ENCODE results near the gene TNPO1. TPM values are rescaled to one million over a fixed set of nuclear protein-coding genes. Genes with fewer than 3 reads are reported as not detected.
A peak's percentile ranks its signal among the peaks of the same experiment; 100 is the strongest.

TNPO1 gene
- total RNA-seq (100 to 1,000 TPM; 134 to 137 TPM), polyA plus RNA-seq (49.7 TPM)

- Mint-ChIP-seq H3K36me3 (peaks cover 0 to 6% (median 0%) of the 10 kb centered on the region in 3 donors), H3K4me1 (peaks cover 16 to 27% (median 27%) of the 10 kb centered on the region in 3 donors), H3K27ac (peak within 1 kb of the TSS; percentile 88 to 98 (median 93)), H3K9me3 (no peaks in the 10 kb centered on the region), H3K4me3 (peak within 1 kb of the TSS; percentile 88 to 95 (median 93)), H3K27me3 (peaks cover 11 to 21% of the 10 kb centered on the region in 2 donors)
- ChIA-PET CTCF (interaction anchor here (0.8 to 3.3 kb wide), 6 partner anchors 14 to 635 kb away, joined by 3 to 22 read pairs (median 4); partner anchors contain the start of gene FCHO2), POLR2A (interaction anchor here (1.4 kb wide), 1 partner anchor 31 kb away, joined by 5 read pairs; no protein-coding TSS in a partner anchor)
- peaks cover 17% of the 10 kb centered on the region for H3K4me1 ChIP-seq (ENCODE audit: insufficient read depth, low read length)
- peak; percentile 77 to 91 (median 86) for DNase-seq
- peak within 1 kb of the TSS; percentile 74 for H3K4me3 ChIP-seq (ENCODE audit: low read length)
- no peaks in the 10 kb centered on the region for H3K36me3 ChIP-seq (ENCODE audit: insufficient read depth, low read length)
- H3K9me3 ChIP-seq (ENCODE audit: low read length), result no peaks in the 10 kb centered on the region
- peaks cover 5% of the 10 kb centered on the region for H3K27me3 ChIP-seq (ENCODE audit: insufficient read depth, low read length, poor library complexity, severe bottlenecking)
- H3K27ac ChIP-seq (ENCODE audit: low read depth, low read length), result peak within 1 kb of the TSS; percentile 81
These were observed at the start of gene TNPO1 for GRCh38 chr5:72816284-72817075. TNPO1 (plus strand) TSS chr5:72816661; CDS start chr5:72816738, 77 bp downstream.

GRCh38 chr5:72767289-72768010, 49.0 kb upstream of the TNPO1 start:
- Histone ChIP-seq H3K4me3 (ENCODE audit: low read length) (no peak overlapping the region), H3K4me1 (ENCODE audit: insufficient read depth, low read length) (no peaks in the 10 kb centered on the region), H3K9me3 (ENCODE audit: low read length) (no peaks in the 10 kb centered on the region), H3K36me3 (ENCODE audit: insufficient read depth, low read length) (no peaks in the 10 kb centered on the region), H3K27me3 (ENCODE audit: insufficient read depth, low read length, poor library complexity, severe bottlenecking) (no peaks in the 10 kb centered on the region), H3K27ac (ENCODE audit: low read depth, low read length) (no peak overlapping the region)
- POLR2A ChIA-PET, result no interaction called here
- H3K9me3 Mint-ChIP-seq, result peaks cover 0 to 4% (median 0%) of the 10 kb centered on the region in 5 donors
- CTCF ChIA-PET, result interaction anchor here (1.1 kb wide), 1 partner anchor 9 kb away, joined by 3 read pairs; no protein-coding TSS in a partner anchor
- no peak for DNase-seq
- no peak overlapping the region for H3K4me3 Mint-ChIP-seq
- no peaks in the 10 kb centered on the region for H3K36me3 Mint-ChIP-seq
- H3K27me3 Mint-ChIP-seq, result peaks cover 6 to 24% of the 10 kb centered on the region in 2 donors
- no peak overlapping the region for H3K27ac Mint-ChIP-seq
- H3K4me1 Mint-ChIP-seq, result no peaks in the 10 kb centered on the region

GRCh38 chr5:72770266-72770665, 46.2 kb upstream of the TNPO1 start:
- Mint-ChIP-seq H3K27me3 (peaks cover 4 to 10% of the 10 kb centered on the region in 2 donors), H3K4me1 (no peaks in the 10 kb centered on the region), H3K36me3 (no peaks in the 10 kb centered on the region), H3K27ac (no peak overlapping the region), H3K9me3 (peaks cover 0 to 4% (median 0%) of the 10 kb centered on the region in 5 donors), H3K4me3 (no peak overlapping the region)
- H3K36me3 ChIP-seq (ENCODE audit: insufficient read depth, low read length), result no peaks in the 10 kb centered on the region
- no peak for DNase-seq
- ChIA-PET POLR2A (no interaction called here), CTCF (no interaction called here)
- H3K27ac ChIP-seq (ENCODE audit: low read depth, low read length), result no peak overlapping the region
- H3K4me3 ChIP-seq (ENCODE audit: low read length), result no peak overlapping the region
- no peaks in the 10 kb centered on the region for H3K27me3 ChIP-seq (ENCODE audit: insufficient read depth, low read length, poor library complexity, severe bottlenecking)
- no peaks in the 10 kb centered on the region for H3K4me1 ChIP-seq (ENCODE audit: insufficient read depth, low read length)
- no peaks in the 10 kb centered on the region for H3K9me3 ChIP-seq (ENCODE audit: low read length)

- Mint-ChIP-seq H3K9me3 (peaks cover 26 to 43% (median 32%) of the 10 kb centered on the region in 5 donors), H3K4me1 (no peaks in the 10 kb centered on the region), H3K4me3 (no peak overlapping the region), H3K27me3 (peaks cover 7 to 28% of the 10 kb centered on the region in 2 donors), H3K27ac (no peak overlapping the region), H3K36me3 (peaks cover 0 to 3% (median 0%) of the 10 kb centered on the region in 3 donors)
- DNase-seq, result no peak
- H3K27me3 ChIP-seq (ENCODE audit: insufficient read depth, low read length, poor library complexity, severe bottlenecking), result no peaks in the 10 kb centered on the region
- CTCF ChIA-PET, result no interaction called here
- POLR2A ChIA-PET, result no interaction called here
- H3K4me1 ChIP-seq (ENCODE audit: insufficient read depth, low read length), result no peaks in the 10 kb centered on the region
- H3K27ac ChIP-seq (ENCODE audit: low read depth, low read length), result no peak overlapping the region
- H3K4me3 ChIP-seq (ENCODE audit: low read length), result no peak overlapping the region
- H3K9me3 ChIP-seq (ENCODE audit: low read length), result no peaks in the 10 kb centered on the region
- no peaks in the 10 kb centered on the region for H3K36me3 ChIP-seq (ENCODE audit: insufficient read depth, low read length)
These were observed 39.8 kb upstream of the TNPO1 start for GRCh38 chr5:72776684-72777083.

DNA sequence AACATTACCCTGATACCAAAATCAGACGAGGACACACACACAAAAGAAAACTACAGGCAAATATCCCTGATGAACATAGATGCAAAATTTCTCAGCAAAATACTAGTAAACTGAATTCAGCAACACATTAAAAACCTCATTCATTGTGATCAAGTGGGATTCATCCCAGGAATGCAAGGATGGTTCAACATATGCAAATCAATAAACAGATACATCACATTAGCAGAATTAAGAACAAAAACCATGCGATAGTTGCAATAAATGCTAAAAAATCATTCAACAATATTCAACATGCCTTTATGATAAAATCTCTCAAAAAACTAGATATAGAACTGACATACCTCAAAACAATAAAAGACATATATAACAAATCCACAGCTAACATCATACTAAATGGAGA, 36.9 kb upstream of the TNPO1 start:
- Mint-ChIP-seq H3K4me3 (no peak overlapping the region), H3K36me3 (peaks cover 0 to 3% (median 0%) of the 10 kb centered on the region in 3 donors), H3K9me3 (peaks cover 26 to 43% (median 32%) of the 10 kb centered on the region in 5 donors), H3K27ac (no peak overlapping the region), H3K4me1 (no peaks in the 10 kb centered on the region), H3K27me3 (peaks cover 5 to 28% of the 10 kb centered on the region in 2 donors)
- ChIA-PET CTCF (no interaction called here), POLR2A (no interaction called here)
- no peak overlapping the region for H3K4me3 ChIP-seq (ENCODE audit: low read length)
- no peaks in the 10 kb centered on the region for H3K4me1 ChIP-seq (ENCODE audit: insufficient read depth, low read length)
- H3K9me3 ChIP-seq (ENCODE audit: low read length), result no peaks in the 10 kb centered on the region
- no peaks in the 10 kb centered on the region for H3K27me3 ChIP-seq (ENCODE audit: insufficient read depth, low read length, poor library complexity, severe bottlenecking)
- no peaks in the 10 kb centered on the region for H3K36me3 ChIP-seq (ENCODE audit: insufficient read depth, low read length)
- no peak overlapping the region for H3K27ac ChIP-seq (ENCODE audit: low read depth, low read length)
- DNase-seq, result no peak

GRCh38 chr5:72783354-72783753, 33.1 kb upstream of the TNPO1 start:
- H3K4me3 Mint-ChIP-seq, result no peak overlapping the region
- POLR2A ChIA-PET, result no interaction called here
- H3K27ac ChIP-seq (ENCODE audit: low read depth, low read length), result no peak overlapping the region
- H3K36me3 Mint-ChIP-seq, result no peaks in the 10 kb centered on the region
- no peak for DNase-seq
- peaks cover 12 to 20% (median 18%) of the 10 kb centered on the region in 5 donors for H3K9me3 Mint-ChIP-seq
- H3K9me3 ChIP-seq (ENCODE audit: low read length), result no peaks in the 10 kb centered on the region
- no peaks in the 10 kb centered on the region for H3K27me3 ChIP-seq (ENCODE audit: insufficient read depth, low read length, poor library complexity, severe bottlenecking)
- H3K27me3 Mint-ChIP-seq, result peaks cover 7 to 21% of the 10 kb centered on the region in 2 donors
- H3K27ac Mint-ChIP-seq, result no peak overlapping the region
- CTCF ChIA-PET, result no interaction called here
- no peaks in the 10 kb centered on the region for H3K4me1 ChIP-seq (ENCODE audit: insufficient read depth, low read length)
- no peaks in the 10 kb centered on the region for H3K36me3 ChIP-seq (ENCODE audit: insufficient read depth, low read length)
- H3K4me3 ChIP-seq (ENCODE audit: low read length), result no peak overlapping the region
- no peaks in the 10 kb centered on the region for H3K4me1 Mint-ChIP-seq

DNA sequence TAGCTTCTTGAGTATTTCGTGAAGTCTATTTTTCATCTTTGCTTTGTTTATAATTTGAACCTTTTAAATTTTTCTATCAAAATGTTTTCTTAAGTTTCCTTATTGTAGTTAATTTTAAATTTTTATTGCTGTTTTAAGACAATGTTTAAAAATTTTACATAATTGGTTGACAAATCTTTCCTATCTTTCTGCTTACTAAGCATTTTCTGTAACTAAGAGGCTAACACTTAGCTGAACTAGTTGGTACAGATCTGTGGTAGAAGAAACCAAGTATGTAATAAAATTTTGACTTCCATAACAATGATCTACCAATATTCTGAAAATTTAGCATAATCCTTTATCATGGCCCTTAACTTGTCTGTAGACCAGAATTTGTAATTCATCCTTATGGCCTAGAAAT, 32.3 kb upstream of the TNPO1 start:
- H3K27me3 Mint-ChIP-seq, result peaks cover 7 to 24% of the 10 kb centered on the region in 2 donors
- Histone ChIP-seq H3K27me3 (ENCODE audit: insufficient read depth, low read length, poor library complexity, severe bottlenecking) (no peaks in the 10 kb centered on the region), H3K4me1 (ENCODE audit: insufficient read depth, low read length) (no peaks in the 10 kb centered on the region), H3K36me3 (ENCODE audit: insufficient read depth, low read length) (no peaks in the 10 kb centered on the region), H3K4me3 (ENCODE audit: low read length) (no peak overlapping the region), H3K9me3 (ENCODE audit: low read length) (no peaks in the 10 kb centered on the region), H3K27ac (ENCODE audit: low read depth, low read length) (no peak overlapping the region)
- ChIA-PET CTCF (no interaction called here), POLR2A (no interaction called here)
- H3K9me3 Mint-ChIP-seq, result peaks cover 6 to 16% (median 13%) of the 10 kb centered on the region in 5 donors
- H3K4me1 Mint-ChIP-seq, result no peaks in the 10 kb centered on the region
- no peak for DNase-seq
- H3K27ac Mint-ChIP-seq, result no peak overlapping the region
- no peak overlapping the region for H3K4me3 Mint-ChIP-seq
- no peaks in the 10 kb centered on the region for H3K36me3 Mint-ChIP-seq

DNA sequence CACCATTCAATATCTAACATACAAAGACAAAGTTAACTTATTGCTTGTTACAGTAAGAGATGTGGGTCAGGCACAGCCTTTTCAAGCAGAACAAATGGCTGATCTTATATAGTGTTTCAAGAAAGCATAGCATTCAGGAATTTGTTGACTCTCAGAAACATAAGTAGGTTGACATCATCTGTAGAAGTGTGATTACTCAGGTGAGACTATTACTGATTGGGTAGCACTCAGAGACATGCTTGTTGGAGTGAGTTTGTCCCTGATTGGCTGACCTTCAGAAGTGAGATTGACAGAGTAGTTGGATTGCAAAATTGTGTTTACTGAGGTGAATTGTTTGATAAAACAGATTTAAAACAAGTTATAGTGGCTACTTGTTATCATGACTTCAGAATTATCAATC, 30.7 kb upstream of the TNPO1 start:
- POLR2A ChIA-PET, result no interaction called here
- H3K4me3 Mint-ChIP-seq, result no peak overlapping the region
- no peaks in the 10 kb centered on the region for H3K36me3 ChIP-seq (ENCODE audit: insufficient read depth, low read length)

More for the DNA sequence above, 30.7 kb upstream of the TNPO1 start:
- H3K27ac ChIP-seq (ENCODE audit: low read depth, low read length), result no peak overlapping the region
- H3K9me3 ChIP-seq (ENCODE audit: low read length), result no peaks in the 10 kb centered on the region
- CTCF ChIA-PET, result no interaction called here
- H3K36me3 Mint-ChIP-seq, result no peaks in the 10 kb centered on the region
- H3K27ac Mint-ChIP-seq, result no peak overlapping the region
- H3K4me3 ChIP-seq (ENCODE audit: low read length), result no peak overlapping the region
- H3K9me3 Mint-ChIP-seq, result peaks cover 0 to 2% (median 0%) of the 10 kb centered on the region in 5 donors
- H3K4me1 ChIP-seq (ENCODE audit: insufficient read depth, low read length), result no peaks in the 10 kb centered on the region
- DNase-seq, result no peak
- H3K27me3 ChIP-seq (ENCODE audit: insufficient read depth, low read length, poor library complexity, severe bottlenecking), result no peaks in the 10 kb centered on the region
- H3K4me1 Mint-ChIP-seq, result no peaks in the 10 kb centered on the region
- H3K27me3 Mint-ChIP-seq, result peaks cover 4 to 16% of the 10 kb centered on the region in 2 donors

Measured in CD8-positive, alpha-beta memory T cell (primary cell).